C4-2B (cell line): Measurements from ENCODE around the gene ANXA11.
"Not testable (repeated sequence)": the region's sequence is repeated elsewhere in the genome, so short reads cannot be mapped to it uniquely, and the experiment has no call there.

Experiments used
- H3K27ac ChIP-seq: fragments of 450-650 bp; 2 replicates; pipeline ENCODE4 v1.5.1; 2017
- ZFX ChIP-seq: fragments of 450-650 bp; IDR thresholded peaks from 2 replicates; pipeline ENCODE4 v1.6.1; 2017
- TF ChIP-seq, protein P1 (sequence below): fragments of 450-650 bp; conservative IDR thresholded peaks from 2 replicates; pipeline ENCODE4 v1.5.1; 2017; ENCODE audit warnings: mild to moderate bottlenecking

Gene ANXA11

GRCh38 chr10:80223031-80223419, 17.7 kb upstream of the ANXA11 start:
- H3K27ac ChIP-seq: not testable (repeated sequence)
- TF ChIP-seq, protein P1, sequence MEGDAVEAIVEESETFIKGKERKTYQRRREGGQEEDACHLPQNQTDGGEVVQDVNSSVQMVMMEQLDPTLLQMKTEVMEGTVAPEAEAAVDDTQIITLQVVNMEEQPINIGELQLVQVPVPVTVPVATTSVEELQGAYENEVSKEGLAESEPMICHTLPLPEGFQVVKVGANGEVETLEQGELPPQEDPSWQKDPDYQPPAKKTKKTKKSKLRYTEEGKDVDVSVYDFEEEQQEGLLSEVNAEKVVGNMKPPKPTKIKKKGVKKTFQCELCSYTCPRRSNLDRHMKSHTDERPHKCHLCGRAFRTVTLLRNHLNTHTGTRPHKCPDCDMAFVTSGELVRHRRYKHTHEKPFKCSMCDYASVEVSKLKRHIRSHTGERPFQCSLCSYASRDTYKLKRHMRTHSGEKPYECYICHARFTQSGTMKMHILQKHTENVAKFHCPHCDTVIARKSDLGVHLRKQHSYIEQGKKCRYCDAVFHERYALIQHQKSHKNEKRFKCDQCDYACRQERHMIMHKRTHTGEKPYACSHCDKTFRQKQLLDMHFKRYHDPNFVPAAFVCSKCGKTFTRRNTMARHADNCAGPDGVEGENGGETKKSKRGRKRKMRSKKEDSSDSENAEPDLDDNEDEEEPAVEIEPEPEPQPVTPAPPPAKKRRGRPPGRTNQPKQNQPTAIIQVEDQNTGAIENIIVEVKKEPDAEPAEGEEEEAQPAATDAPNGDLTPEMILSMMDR: peak; percentile 26

GRCh38 chr10:80218878-80219277, 13.5 kb upstream of the ANXA11 start:
- not testable (repeated sequence) for H3K27ac ChIP-seq

DNA sequence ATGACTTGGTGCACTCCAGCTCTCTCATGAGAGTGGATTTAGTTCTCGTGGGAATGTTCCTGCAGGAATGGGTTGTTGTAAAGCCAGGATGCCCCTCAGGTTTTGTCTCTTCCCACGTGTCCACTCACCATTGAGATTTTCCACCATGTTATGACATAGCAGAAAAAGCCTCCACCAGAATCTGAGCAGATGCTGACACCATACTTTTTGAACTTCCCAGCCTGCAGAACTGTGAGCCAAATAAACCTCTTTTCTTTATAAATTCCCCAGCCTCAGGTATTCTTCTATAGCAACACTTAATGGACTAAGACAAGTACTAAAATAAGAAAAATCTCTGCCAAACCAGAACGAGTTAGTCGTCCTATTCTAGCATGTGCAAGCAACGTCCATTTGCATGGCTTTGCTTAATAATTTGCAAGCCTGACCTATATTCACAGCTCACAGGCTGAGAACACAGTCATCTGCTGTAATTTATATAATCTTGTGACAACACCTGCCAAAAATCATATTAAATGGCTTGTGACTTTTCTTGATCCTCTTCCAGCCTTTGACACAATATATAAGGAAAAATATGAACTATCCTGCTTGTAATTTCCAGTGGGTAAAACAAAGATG, 9.1 kb upstream of the ANXA11 start:
- H3K27ac ChIP-seq: not testable (repeated sequence)

- not testable (repeated sequence) for H3K27ac ChIP-seq
Measured at GRCh38 chr10:80212535-80213115, 7.3 kb upstream of the ANXA11 start.

- TF ChIP-seq, protein P1: no peak
- TF ChIP-seq ZFX: no peak
- no peak overlapping the region for H3K27ac ChIP-seq
Measured at GRCh38 chr10:80211786-80212185, 6.4 kb upstream of the ANXA11 start.

- H3K27ac ChIP-seq: no peak overlapping the region
- TF ChIP-seq, protein P1: no peak
- TF ChIP-seq ZFX: no peak
Measured at GRCh38 chr10:80210259-80210658, 4.9 kb upstream of the ANXA11 start.

- no peak for TF ChIP-seq ZFX
- TF ChIP-seq, protein P1: no peak
- no peak overlapping the region for H3K27ac ChIP-seq
Measured at GRCh38 chr10:80207768-80208370, 2.5 kb upstream of the ANXA11 start.

DNA sequence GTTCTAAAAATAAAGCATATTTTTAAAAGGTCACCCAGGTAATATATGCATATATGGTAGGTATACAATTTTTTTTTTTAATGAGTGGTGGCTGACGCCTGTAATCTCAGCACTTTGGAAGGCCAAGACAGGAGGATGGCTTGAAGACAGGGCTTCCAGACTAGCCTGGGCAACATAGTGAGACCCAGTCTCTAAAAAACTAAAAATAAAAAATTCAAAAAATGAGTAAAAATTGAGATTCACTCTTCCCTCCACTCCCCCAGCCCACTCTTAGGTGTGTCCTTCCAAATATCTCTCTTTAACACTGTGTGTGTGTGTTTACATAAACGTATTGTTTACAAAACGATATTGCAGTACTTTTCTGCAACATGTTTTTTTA, 929 bp upstream of the ANXA11 start:
- peak overlapping the region; percentile 93; the same call in 1 of the 2 replicates for H3K27ac ChIP-seq
- TF ChIP-seq, protein P1: no peak
- no peak for TF ChIP-seq ZFX

GRCh38 chr10:80204677-80205476, 460 bp downstream of the ANXA11 start:
- TF ChIP-seq, protein P1: no peak
- peak; percentile 70 for TF ChIP-seq ZFX
- peak overlapping the region; percentile 93 for H3K27ac ChIP-seq
